HepG2 (cell line): ENCODE data around the gene XKR7. TPM values are rescaled to one million over a fixed set of nuclear protein-coding genes. Genes with fewer than 3 reads are reported as not detected.
A peak's percentile ranks its signal among the peaks of the same experiment; 100 is the strongest.

Source experiments
- BCLAF1 ChIP-seq: fragments of 450-650 bp; IDR thresholded peaks from 2 replicates; pipeline ENCODE4 v1.6.1; 2017; ENCODE audit warnings: mild to moderate bottlenecking
- CENPBD1 ChIP-seq: sonication (generic); formaldehyde crosslinking; IDR thresholded peaks from 2 replicates; pipeline ENCODE4 v1.8.0; 2022; ENCODE audit warnings: missing genetic modification reagents, low read depth, mild to moderate bottlenecking, borderline replicate concordance
- GATAD2A ChIP-seq: IDR thresholded peaks from 2 replicates; pipeline ENCODE4 v1.6.1; 2016
- KLF11 ChIP-seq: IDR thresholded peaks from 2 replicates; pipeline ENCODE4 v1.6.1; 2016; ENCODE audit warnings: missing compliant biosample characterization
- ZBTB46 ChIP-seq: sonication (generic); formaldehyde crosslinking; IDR thresholded peaks from 2 replicates; pipeline ENCODE4 v1.4.0; 2020; ENCODE audit warnings: mild to moderate bottlenecking, missing genetic modification reagents, borderline replicate concordance
- ZNF136 ChIP-seq: sonication (generic); formaldehyde crosslinking; IDR thresholded peaks from 2 replicates; pipeline ENCODE4 v1.8.1; 2022; ENCODE audit warnings: low read depth, mild to moderate bottlenecking, moderate library complexity, missing genetic modification reagents
- ZNF296 ChIP-seq: sonication (generic); formaldehyde crosslinking; conservative IDR thresholded peaks from 2 replicates; pipeline ENCODE4 v1.5.0; 2020; ENCODE audit warnings: mild to moderate bottlenecking, missing genetic modification reagents
- ZNF343 ChIP-seq: sonication (generic); formaldehyde crosslinking; IDR thresholded peaks from 2 replicates; pipeline ENCODE4 v1.4.0; 2020; ENCODE audit warnings: mild to moderate bottlenecking, missing genetic modification reagents
- ZNF704 ChIP-seq: sonication (generic); formaldehyde crosslinking; IDR thresholded peaks from 2 replicates; pipeline ENCODE4 v1.8.1; 2023; ENCODE audit warnings: mild to moderate bottlenecking, inconsistent platforms, moderate library complexity, missing genetic modification reagents, borderline replicate concordance
- ZNF839 ChIP-seq: sonication (generic); formaldehyde crosslinking; IDR thresholded peaks from 2 replicates; pipeline ENCODE4 v1.4.0; 2020; ENCODE audit warnings: missing genetic modification reagents, mild to moderate bottlenecking, borderline replicate concordance
- polyA plus RNA-seq, 8 experiments: library from polyadenylated mRNA; depleted of rRNA in 3 of 8; stranded (reverse) in 7 of 8; unstranded in 1 of 8; fragments of >200 nt; fragmentation: Illumina TruSeq in 4 of 8; extraction: Trizol in 4 of 8; gene quantifications; 2 replicates each; pipeline versions ENCODE4 v1.2.1 to v1.2.3, GENCODE V29; 2011 to 2016; ENCODE audit warnings: low read depth in 4 of 8, missing spikeins in 1 of 8, mixed read lengths in 1 of 8; ENCODE audit not compliant: insufficient read depth in 1 of 8
- total RNA-seq, 5 experiments: library from RNA; depleted of rRNA; stranded (reverse); fragments of >200 nt; fragmentation: Illumina TruSeq; extraction: Trizol; gene quantifications; 2 replicates each; pipeline ENCODE4 v1.2.3, GENCODE V29; 2016; ENCODE audit warnings: low read depth in 1 of 5
- TF ChIP-seq, protein P1 (sequence below): sonication (generic); formaldehyde crosslinking; conservative IDR thresholded peaks from 2 replicates; pipeline ENCODE4 v1.8.1; 2023; ENCODE audit warnings: missing genetic modification reagents
- TF ChIP-seq, protein P2 (sequence below), 2 experiments: IDR thresholded peaks; 2 replicates each; pipeline ENCODE4 v1.6.1; 2011 to 2012; ENCODE audit warnings: low read length in 2 of 2, borderline replicate concordance in 1 of 2, low read depth in 1 of 2, mild to moderate bottlenecking in 1 of 2, moderate library complexity in 1 of 2
- TF ChIP-seq, protein P3 (sequence below): sonication (generic); formaldehyde crosslinking; IDR thresholded peaks from 2 replicates; pipeline ENCODE4 v1.4.0; 2020; ENCODE audit warnings: missing genetic modification reagents

XKR7 gene
- total and polyA plus RNA-seq, 2 of the 13 experiments (the other 11 are each of a cell fraction or from before 2014, with no cell fraction given) = not detected

GRCh38 chr20:31968291-31969126, 558 bp downstream of the XKR7 start (continued):
- TF ChIP-seq, protein P1, sequence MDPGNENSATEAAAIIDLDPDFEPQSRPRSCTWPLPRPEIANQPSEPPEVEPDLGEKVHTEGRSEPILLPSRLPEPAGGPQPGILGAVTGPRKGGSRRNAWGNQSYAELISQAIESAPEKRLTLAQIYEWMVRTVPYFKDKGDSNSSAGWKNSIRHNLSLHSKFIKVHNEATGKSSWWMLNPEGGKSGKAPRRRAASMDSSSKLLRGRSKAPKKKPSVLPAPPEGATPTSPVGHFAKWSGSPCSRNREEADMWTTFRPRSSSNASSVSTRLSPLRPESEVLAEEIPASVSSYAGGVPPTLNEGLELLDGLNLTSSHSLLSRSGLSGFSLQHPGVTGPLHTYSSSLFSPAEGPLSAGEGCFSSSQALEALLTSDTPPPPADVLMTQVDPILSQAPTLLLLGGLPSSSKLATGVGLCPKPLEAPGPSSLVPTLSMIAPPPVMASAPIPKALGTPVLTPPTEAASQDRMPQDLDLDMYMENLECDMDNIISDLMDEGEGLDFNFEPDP = peak; percentile 100
- TF ChIP-seq KLF11 (CRISPR knock-in tag) (peak; percentile 100), GATAD2A (CRISPR knock-in tag) (peak; percentile 100), ZNF343 (CRISPR knock-in tag) (peak; percentile 100), ZNF839 (CRISPR knock-in tag) (peak; percentile 100), ZNF296 (CRISPR knock-in tag) (peak; percentile 100), ZNF136 (CRISPR knock-in tag) (peak; percentile 100), ZNF704 (CRISPR knock-in tag) (peak; percentile 100), CENPBD1 (CRISPR knock-in tag) (peak; percentile 100), BCLAF1 (no peak), ZBTB46 (CRISPR knock-in tag) (peak; percentile 100)
- TF ChIP-seq, protein P2, sequence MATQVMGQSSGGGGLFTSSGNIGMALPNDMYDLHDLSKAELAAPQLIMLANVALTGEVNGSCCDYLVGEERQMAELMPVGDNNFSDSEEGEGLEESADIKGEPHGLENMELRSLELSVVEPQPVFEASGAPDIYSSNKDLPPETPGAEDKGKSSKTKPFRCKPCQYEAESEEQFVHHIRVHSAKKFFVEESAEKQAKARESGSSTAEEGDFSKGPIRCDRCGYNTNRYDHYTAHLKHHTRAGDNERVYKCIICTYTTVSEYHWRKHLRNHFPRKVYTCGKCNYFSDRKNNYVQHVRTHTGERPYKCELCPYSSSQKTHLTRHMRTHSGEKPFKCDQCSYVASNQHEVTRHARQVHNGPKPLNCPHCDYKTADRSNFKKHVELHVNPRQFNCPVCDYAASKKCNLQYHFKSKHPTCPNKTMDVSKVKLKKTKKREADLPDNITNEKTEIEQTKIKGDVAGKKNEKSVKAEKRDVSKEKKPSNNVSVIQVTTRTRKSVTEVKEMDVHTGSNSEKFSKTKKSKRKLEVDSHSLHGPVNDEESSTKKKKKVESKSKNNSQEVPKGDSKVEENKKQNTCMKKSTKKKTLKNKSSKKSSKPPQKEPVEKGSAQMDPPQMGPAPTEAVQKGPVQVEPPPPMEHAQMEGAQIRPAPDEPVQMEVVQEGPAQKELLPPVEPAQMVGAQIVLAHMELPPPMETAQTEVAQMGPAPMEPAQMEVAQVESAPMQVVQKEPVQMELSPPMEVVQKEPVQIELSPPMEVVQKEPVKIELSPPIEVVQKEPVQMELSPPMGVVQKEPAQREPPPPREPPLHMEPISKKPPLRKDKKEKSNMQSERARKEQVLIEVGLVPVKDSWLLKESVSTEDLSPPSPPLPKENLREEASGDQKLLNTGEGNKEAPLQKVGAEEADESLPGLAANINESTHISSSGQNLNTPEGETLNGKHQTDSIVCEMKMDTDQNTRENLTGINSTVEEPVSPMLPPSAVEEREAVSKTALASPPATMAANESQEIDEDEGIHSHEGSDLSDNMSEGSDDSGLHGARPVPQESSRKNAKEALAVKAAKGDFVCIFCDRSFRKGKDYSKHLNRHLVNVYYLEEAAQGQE (IDR thresholded peaks at IDR 0.05; ENCODE audit: borderline replicate concordance in 1 of 2, low read depth in 1 of 2, low read length in 2 of 2) = peak; percentile 80 to 100
- TF ChIP-seq, protein P3, sequence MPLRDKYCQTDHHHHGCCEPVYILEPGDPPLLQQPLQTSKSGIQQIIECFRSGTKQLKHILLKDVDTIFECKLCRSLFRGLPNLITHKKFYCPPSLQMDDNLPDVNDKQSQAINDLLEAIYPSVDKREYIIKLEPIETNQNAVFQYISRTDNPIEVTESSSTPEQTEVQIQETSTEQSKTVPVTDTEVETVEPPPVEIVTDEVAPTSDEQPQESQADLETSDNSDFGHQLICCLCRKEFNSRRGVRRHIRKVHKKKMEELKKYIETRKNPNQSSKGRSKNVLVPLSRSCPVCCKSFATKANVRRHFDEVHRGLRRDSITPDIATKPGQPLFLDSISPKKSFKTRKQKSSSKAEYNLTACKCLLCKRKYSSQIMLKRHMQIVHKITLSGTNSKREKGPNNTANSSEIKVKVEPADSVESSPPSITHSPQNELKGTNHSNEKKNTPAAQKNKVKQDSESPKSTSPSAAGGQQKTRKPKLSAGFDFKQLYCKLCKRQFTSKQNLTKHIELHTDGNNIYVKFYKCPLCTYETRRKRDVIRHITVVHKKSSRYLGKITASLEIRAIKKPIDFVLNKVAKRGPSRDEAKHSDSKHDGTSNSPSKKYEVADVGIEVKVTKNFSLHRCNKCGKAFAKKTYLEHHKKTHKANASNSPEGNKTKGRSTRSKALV (CRISPR knock-in tag) = peak; percentile 100
